VCaP (cell line): ENCODE measurements around the gene OR2M7.

Experiments
- H3K27ac ChIP-seq: fragments of 450-650 bp; 2 replicates; pipeline ENCODE4 v1.5.1; 2017
- TF ChIP-seq, protein P1 (sequence below): fragments of 450-650 bp; conservative IDR thresholded peaks from 2 replicates; pipeline ENCODE4 v1.5.1; 2017; ENCODE audit warnings: mild to moderate bottlenecking, moderate library complexity

The OR2M7 gene, protein sequence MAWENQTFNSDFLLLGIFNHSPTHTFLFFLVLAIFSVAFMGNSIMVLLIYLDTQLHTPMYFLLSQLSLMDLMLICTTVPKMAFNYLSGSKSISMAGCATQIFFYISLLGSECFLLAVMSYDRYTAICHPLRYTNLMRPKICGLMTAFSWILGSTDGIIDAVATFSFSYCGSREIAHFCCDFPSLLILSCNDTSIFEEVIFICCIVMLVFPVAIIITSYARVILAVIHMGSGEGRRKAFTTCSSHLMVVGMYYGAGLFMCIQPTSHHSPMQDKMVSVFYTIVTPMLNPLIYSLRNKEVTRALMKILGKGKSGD

DNA sequence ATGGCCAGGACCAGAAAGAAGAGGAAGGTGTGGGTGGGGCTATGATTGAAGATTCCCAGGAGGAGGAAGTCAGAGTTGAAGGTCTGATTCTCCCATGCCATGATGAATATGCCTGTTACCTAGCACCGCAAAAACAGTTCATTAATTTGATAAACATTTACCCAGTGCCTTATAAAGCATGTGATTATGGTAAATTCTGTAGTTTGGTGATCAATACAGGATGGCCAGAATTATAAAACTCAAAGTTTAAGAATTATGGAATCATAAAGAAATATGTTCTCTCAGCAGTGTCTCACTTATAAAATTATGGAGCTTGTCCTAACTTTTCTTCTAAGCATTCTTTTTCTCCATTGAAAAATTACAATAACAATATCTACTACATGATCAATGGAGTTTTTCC, at the start of gene OR2M7:
Gene OR2M7, minus strand, starts transcription at position 101 of the 400 bp plus-strand sequence. Its CDS starts 0 bp downstream, at position 101.
- H3K27ac ChIP-seq = no peak within 1 kb of the TSS
- TF ChIP-seq, protein P1, sequence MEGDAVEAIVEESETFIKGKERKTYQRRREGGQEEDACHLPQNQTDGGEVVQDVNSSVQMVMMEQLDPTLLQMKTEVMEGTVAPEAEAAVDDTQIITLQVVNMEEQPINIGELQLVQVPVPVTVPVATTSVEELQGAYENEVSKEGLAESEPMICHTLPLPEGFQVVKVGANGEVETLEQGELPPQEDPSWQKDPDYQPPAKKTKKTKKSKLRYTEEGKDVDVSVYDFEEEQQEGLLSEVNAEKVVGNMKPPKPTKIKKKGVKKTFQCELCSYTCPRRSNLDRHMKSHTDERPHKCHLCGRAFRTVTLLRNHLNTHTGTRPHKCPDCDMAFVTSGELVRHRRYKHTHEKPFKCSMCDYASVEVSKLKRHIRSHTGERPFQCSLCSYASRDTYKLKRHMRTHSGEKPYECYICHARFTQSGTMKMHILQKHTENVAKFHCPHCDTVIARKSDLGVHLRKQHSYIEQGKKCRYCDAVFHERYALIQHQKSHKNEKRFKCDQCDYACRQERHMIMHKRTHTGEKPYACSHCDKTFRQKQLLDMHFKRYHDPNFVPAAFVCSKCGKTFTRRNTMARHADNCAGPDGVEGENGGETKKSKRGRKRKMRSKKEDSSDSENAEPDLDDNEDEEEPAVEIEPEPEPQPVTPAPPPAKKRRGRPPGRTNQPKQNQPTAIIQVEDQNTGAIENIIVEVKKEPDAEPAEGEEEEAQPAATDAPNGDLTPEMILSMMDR = no peak

DNA sequence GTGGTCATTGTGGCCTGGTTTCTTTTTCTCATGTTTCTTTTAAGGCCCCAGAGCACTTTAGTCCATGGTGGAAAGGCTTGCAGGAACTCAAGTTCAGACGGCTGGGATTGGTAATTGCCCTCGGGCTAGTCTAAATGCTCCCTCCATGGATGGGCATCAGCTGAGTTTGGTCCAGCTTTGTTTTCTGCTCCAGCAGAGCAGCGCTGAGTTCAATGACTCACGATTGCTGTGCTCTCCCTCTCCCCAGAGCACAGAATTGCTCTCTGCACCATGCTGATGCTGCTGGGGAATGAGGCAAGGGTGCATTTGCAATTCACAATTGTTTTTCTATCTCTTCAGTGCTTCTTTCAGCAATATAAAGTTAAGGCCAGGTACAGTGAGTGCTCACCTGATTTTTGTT, 49.4 kb upstream of the OR2M7 start:
- TF ChIP-seq, protein P1 = no peak

DNA sequence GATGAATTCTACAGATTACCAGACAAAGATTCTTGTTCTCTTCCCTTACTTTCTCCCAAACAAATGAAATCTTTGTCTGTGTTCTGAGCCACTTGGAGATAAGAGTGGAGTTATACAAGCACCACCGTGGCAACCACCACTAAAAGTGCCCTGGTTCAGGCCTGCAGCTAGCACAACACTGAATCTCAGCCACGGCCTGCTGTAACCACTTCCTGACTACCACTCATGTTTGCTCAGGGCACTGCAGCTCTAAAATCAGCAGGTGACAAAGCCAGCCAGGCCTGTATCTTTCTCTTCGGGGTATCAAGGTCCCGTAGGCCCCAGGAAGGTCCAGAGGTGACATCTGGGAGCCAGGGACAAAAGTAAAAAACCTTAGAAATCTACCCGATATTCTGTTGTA, 48.0 kb upstream of the OR2M7 start:
- no peak overlapping the region for H3K27ac ChIP-seq
- TF ChIP-seq, protein P1 = no peak

More for the DNA sequence above, 49.4 kb upstream of the OR2M7 start:
- no peak overlapping the region for H3K27ac ChIP-seq

DNA sequence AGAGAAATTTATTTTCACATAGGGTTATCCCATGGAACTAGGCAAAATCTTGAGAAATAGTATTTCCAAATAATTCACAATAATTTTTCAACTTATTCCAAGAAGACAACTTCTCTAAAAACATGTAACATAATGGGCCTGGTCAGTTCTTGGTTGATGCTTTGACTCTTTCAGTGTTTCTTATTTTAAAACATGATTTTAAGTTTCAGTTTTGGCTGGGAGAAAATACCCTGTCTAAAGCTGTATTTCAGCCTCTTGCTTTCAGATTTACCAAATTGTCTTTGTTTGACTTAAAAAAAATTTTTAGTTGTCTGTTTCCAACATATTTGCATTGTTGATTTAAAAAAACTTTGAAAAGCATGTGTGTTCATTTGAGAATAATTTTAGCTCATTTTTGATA, 42.2 kb upstream of the OR2M7 start:
- TF ChIP-seq, protein P1 = no peak

DNA sequence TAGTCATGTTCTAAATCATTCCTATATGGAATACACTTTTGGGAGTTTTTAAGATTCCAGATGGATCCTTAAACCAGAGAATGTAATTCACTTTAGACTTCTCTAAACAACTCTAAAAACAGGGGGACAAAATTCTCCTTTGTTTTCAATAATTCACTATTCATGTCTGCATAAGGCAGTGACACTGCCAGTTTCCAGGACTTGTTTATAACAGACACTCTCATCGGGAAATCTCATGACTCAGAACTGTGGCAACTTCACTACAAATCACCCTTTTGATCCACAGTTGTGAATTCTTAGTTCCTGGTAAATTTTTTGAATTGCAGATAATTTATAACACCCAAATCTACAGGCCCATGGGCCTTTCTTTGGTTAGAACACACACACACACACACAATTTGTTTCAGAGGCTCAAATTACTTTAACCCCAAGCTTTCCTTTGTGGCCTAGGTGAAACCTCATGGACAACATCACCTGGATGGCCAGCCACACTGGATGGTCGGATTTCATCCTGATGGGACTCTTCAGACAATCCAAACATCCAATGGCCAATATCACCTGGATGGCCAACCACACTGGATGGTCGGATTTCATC, 36.9 kb upstream of the OR2M7 start, which contains the start of gene OR2T4:
Gene OR2T4, plus strand, starts transcription at position 545 of the 595 bp plus-strand sequence. Its CDS starts 0 bp downstream, at position 545.
- H3K27ac ChIP-seq = no peak within 1 kb of the TSS
- TF ChIP-seq, protein P1 = no peak

More for the DNA sequence above, 42.2 kb upstream of the OR2M7 start:
- H3K27ac ChIP-seq = no peak overlapping the region

DNA sequence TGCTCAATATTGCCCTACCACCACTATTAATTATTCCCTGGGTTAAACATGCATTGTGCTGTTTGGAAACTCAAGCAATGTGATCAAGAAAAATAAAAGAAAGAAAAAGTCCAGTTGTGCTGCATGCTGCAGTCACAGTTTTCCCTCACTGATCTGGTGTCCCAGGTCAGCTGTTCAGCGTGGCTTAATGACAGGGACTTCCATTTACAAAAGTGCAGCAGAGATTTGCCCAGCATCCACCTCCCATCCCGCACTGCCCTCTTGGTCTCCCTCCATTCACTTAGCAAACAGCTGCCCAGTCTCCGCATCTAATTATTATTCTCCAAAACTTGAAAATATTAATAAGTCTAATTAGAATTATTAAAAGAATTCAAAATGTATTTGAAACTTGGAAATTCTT, 35.0 kb upstream of the OR2M7 start:
- TF ChIP-seq, protein P1 = no peak
- no peak overlapping the region for H3K27ac ChIP-seq

DNA sequence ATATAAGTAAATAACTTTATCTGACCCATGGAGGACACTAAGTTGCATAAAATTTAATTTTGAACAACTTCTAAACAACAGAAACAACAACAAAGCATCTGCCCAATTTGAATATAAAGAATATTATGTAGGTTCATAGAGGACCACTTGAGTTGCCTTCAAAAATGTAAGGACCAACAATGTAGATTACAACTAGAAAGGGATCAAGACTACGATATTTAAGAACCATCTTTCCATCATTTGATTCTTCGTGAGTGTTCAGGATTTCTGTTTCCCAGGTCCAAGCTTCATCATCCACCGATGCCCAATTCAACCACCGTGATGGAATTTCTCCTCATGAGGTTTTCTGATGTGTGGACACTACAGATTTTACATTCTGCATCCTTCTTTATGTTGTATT, 24.1 kb upstream of the OR2M7 start, which contains the start of gene OR14C36:
Gene OR14C36, plus strand, starts transcription at position 301 of the 400 bp plus-strand sequence. Its CDS starts 0 bp downstream, at position 301.
- no peak within 1 kb of the TSS for H3K27ac ChIP-seq
- TF ChIP-seq, protein P1 = no peak
